ENCODE results near the gene SETX. TPM values are rescaled to one million over a fixed set of nuclear protein-coding genes. Genes with fewer than 3 reads are reported as not detected.

The SETX gene
- total RNA-seq, 1 donor, result 89.8 TPM

DNA sequence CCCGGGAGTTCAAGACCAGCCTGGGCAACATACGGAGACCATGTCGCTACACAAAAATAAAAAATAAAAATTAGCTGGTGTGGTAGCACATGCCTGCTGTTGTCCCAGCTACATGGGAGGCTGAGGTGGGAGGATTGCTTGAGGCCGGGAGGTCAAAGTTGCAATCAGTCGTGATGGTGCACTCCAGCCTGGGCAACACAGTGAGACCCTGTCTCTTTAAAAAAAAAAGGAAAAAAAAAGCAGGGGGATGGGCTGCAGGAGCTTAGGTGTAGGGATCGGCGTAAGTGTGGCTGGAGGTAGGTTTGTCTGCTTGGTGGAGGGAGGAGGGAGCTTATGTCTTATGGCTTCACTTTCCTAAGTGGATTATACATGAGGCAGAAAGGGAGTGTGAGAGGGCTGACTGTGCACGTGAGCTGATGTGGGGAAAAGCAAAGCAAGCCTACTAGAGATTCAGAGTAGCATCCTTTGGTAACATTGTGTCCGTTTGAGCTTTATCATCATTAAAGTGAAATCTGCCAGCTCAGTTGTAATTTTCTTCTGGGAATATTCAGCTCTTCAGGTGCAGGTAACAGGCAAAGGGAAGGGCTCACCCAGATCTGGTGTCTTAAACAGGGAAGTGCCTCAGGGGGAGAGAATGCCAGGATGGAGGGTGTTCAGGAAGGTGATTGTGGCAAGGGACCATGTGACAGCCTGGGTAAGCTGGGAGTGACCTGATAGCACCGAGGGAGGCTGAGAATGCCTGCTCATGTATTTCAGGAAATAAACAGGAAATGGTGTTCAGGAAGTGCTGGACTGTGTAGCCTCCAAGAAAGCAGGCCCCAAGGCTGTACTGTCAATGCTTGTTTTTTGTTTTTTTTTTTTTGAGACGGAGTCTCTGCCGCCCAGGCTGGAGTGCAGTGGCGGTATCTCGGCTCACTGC lies 17.6 kb upstream of the SETX start:
- peak; percentile 46 for DNase-seq (ENCODE audit: low read depth)
- no peak overlapping the region for H3K4me3 ChIP-seq (ENCODE audit: low read depth, low read length)
- TF ChIP-seq, protein P1, sequence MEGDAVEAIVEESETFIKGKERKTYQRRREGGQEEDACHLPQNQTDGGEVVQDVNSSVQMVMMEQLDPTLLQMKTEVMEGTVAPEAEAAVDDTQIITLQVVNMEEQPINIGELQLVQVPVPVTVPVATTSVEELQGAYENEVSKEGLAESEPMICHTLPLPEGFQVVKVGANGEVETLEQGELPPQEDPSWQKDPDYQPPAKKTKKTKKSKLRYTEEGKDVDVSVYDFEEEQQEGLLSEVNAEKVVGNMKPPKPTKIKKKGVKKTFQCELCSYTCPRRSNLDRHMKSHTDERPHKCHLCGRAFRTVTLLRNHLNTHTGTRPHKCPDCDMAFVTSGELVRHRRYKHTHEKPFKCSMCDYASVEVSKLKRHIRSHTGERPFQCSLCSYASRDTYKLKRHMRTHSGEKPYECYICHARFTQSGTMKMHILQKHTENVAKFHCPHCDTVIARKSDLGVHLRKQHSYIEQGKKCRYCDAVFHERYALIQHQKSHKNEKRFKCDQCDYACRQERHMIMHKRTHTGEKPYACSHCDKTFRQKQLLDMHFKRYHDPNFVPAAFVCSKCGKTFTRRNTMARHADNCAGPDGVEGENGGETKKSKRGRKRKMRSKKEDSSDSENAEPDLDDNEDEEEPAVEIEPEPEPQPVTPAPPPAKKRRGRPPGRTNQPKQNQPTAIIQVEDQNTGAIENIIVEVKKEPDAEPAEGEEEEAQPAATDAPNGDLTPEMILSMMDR (IDR thresholded peaks at IDR 0.05; ENCODE audit: insufficient read depth, low read depth, low read length), result no peak

DNA sequence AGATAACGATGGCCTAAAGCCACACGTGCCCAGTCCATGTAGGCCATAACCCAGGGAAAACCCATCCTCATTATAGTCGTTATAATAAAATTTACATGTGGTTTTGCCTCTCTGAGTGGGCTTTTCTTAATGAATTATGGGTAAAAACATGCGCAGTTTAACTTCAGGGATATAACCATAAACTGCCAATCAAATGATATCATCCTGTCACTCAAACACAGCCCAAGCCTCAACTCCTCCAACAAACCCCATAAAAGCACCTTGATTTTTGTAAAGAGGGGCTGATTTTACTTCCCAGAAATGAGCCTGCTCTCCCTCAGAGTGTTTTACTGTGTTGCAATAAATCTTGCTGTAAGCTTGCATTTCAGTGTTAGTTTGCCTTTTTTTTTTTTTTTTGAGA lies 15.8 kb upstream of the SETX start:
- DNase-seq (ENCODE audit: low read depth), result no peak
- no peak overlapping the region for H3K4me3 ChIP-seq (ENCODE audit: low read depth, low read length)
- TF ChIP-seq, protein P1 (IDR thresholded peaks at IDR 0.05; ENCODE audit: insufficient read depth, low read depth, low read length), result no peak

DNA sequence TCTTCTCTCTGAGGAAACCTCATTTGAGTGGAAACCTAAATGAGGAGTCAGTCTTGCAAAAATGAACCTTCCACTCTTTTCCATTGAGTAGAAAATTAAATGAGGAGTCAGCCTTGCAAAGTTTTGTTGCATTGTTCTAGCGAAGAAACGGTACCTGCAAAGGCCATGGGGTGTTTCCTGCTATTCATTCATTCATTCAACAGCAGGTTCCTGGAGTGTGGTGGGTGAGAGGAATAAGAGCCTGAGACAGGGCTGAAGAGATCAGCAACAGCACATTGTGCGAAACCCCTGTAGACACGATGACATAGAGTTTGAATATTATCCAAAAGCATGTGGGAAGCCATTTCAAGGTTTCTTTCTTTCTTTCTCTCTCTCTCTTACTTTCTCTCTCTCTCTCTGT lies 14.6 kb upstream of the SETX start:
- TF ChIP-seq, protein P1 (IDR thresholded peaks at IDR 0.05; ENCODE audit: insufficient read depth, low read depth, low read length), result no peak
- no peak overlapping the region for H3K4me3 ChIP-seq (ENCODE audit: low read depth, low read length)
- no peak for DNase-seq (ENCODE audit: low read depth)

DNA sequence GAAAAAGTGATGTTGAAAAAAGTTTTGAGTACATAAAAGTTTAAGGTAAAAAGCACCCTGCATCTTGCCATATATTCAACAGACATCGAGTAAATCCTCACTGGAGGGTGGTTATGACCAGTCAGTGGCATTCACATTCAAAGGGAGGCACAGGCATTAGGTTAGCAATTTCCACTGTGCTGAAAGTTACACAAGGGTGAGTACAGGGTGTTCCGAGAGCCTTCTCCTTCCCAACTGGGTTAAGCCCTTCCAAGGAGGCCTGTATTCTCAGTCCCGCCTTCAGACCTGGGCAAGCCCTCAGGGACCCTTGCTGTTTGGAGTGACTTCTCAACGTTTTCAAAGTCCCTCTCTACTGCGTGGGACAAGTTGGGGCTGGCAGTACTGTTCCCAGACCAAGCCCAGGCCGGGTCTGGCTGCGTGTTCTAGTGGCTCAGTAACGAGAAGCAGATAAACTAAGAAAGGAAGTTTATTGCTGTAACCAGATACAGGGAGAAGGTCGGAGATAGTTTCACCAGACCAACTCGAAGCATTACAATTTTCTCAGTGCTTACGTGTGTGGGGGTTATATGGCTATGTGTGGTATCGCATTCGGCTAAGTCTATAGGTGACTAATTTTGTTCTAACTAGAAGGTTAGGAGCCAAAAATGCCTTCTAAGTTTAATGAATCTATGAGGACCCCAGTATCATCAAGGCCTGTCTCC lies 13.0 kb upstream of the SETX start:
- H3K4me3 ChIP-seq (ENCODE audit: low read depth, low read length), result no peak overlapping the region
- TF ChIP-seq, protein P1 (IDR thresholded peaks at IDR 0.05; ENCODE audit: insufficient read depth, low read depth, low read length), result no peak
- DNase-seq (ENCODE audit: low read depth), result peak; percentile 19

DNA sequence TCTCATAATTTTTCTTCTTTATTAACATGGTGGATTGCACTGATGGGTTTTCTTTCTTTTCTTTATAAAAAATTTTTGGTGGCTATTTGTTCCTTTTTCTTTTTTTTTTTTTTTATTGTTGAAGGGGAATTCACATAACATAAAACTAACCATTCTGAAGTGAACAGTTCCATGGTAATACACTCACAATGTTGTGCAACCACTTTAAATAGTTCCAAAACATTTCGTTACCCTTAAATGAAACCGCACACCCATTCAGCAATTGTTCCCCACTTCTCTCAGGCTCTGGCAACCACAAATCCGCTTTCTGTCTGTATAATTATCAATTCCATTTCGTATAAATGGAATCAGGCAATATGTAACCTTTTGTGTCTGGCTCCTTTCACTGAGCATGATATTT lies 11.7 kb upstream of the SETX start:
- no peak for DNase-seq (ENCODE audit: low read depth)
- TF ChIP-seq, protein P1 (IDR thresholded peaks at IDR 0.05; ENCODE audit: insufficient read depth, low read depth, low read length), result no peak
- no peak overlapping the region for H3K4me3 ChIP-seq (ENCODE audit: low read depth, low read length)

DNA sequence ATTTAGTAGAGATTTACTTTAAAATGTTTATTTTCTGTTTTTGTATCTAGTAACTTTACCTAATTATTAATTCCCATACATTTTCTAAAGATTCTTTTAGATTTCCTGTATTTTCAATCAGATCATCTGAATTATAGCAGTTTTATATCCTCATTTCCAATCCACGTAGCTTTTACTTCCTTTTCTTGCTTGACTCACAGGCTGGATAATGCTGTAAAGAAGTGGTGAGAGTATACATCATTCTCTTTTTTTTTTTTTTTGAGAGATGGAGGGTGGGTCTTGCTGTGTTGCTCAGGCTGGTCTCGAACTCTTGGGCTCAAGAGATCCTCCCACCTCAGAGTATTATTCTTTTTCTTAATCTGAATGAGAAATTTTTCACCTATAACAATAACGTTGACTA lies 11.2 kb upstream of the SETX start:
- no peak for DNase-seq (ENCODE audit: low read depth)
- H3K4me3 ChIP-seq (ENCODE audit: low read depth, low read length), result no peak overlapping the region
- TF ChIP-seq, protein P1 (IDR thresholded peaks at IDR 0.05; ENCODE audit: insufficient read depth, low read depth, low read length), result no peak

All from fibroblast of villous mesenchyme (primary cell).